ENCODE measurements around the gene FCAR. TPM values are rescaled to one million over a fixed set of nuclear protein-coding genes. Genes with fewer than 3 reads are reported as not detected.

The FCAR gene
- total RNA-seq, 2 experiments from 2014 or later = not detected

Other genes with a start within 250 kb of the FCAR start
- 1 to 10 TPM; 1.2 to 1.6 TPM for gene LILRB1, start 243.8 kb upstream of the FCAR start, total RNA-seq
- gene LILRB4, start 211.2 kb upstream of the FCAR start, total RNA-seq = not detected
- gene KIR3DL3, start 149.8 kb upstream of the FCAR start, total RNA-seq = not detected
- gene KIR2DL3, start 135.7 kb upstream of the FCAR start, total RNA-seq = not detected
- not detected for gene KIR2DL1, start 104.4 kb upstream of the FCAR start, total RNA-seq
- not detected for gene KIR2DL4, start 70.6 kb upstream of the FCAR start, total RNA-seq
- under 1 TPM in 1 of 2 experiments, not detected in 1; 0.14 TPM for gene KIR3DL1, start 57.8 kb upstream of the FCAR start, total RNA-seq
- under 1 TPM; 0.25 to 0.38 TPM for gene KIR2DS4, start 41.6 kb upstream of the FCAR start, total RNA-seq
- under 1 TPM; 0.14 to 0.27 TPM for gene KIR3DL2, start 23.8 kb upstream of the FCAR start, total RNA-seq
- under 1 TPM; 0.58 to 0.68 TPM for gene NCR1, start 31.9 kb downstream of the FCAR start, total RNA-seq
- gene NLRP7, start 73.3 kb downstream of the FCAR start, total RNA-seq = not detected
- gene NLRP2, start 92.1 kb downstream of the FCAR start, total RNA-seq = 10 to 100 TPM in 1 of 2 experiments, 1 to 10 TPM in 1; 9.5 to 11.7 TPM
- under 1 TPM; 0.14 to 0.27 TPM for gene GP6, start 164.0 kb downstream of the FCAR start, total RNA-seq
- gene RDH13, start 188.9 kb downstream of the FCAR start, total RNA-seq = 10 to 100 TPM; 17.3 to 18.2 TPM
- gene EPS8L1, start 201.6 kb downstream of the FCAR start, total RNA-seq = 1 to 10 TPM; 2.8 to 3.2 TPM
- gene PPP1R12C, start 243.4 kb downstream of the FCAR start, total RNA-seq = 10 to 100 TPM; 55.4 to 55.8 TPM

All from activated CD8-positive, alpha-beta T cell treated with anti-CD3 and anti-CD28 coated beads for 36 hours (primary cell).